NCI-H524 treated with DMSO at 0.1 percent for 48 hours (cell line): ENCODE data around the gene C1D.
"Not testable (repeated sequence)": the region's sequence is repeated elsewhere in the genome, so short reads cannot be mapped to it uniquely, and the experiment has no call there.

ENCODE experiments used
- DNase-seq: peaks from one replicate; lab custom pipeline; 2025; lab: John Stamatoyannopoulos, UW

The C1D gene

GRCh38 chr2:67999332-67999731 is 63.5 kb downstream of the C1D start:
- DNase-seq, result no peak

GRCh38 chr2:67997903-67998302 is 64.9 kb downstream of the C1D start:
- no peak for DNase-seq

- no peak for DNase-seq
Measured at GRCh38 chr2:67997528-67997900, 65.3 kb downstream of the C1D start.

- no peak for DNase-seq
Measured at GRCh38 chr2:67996772-67997527, 65.9 kb downstream of the C1D start.

- no peak for DNase-seq
Measured at GRCh38 chr2:67994716-67995115, 68.1 kb downstream of the C1D start.

GRCh38 chr2:67994069-67994468 is 68.7 kb downstream of the C1D start:
- not testable (repeated sequence) for DNase-seq

GRCh38 chr2:67993329-67993728 is 69.5 kb downstream of the C1D start:
- DNase-seq, result no peak

- DNase-seq, result no peak
Measured at GRCh38 chr2:67991456-67991855, 71.3 kb downstream of the C1D start.
